ENCODE results near the gene EYS. TPM values are rescaled to one million over a fixed set of nuclear protein-coding genes. Genes with fewer than 3 reads are reported as not detected.

Gene EYS
- total RNA-seq, 1 experiment from 2014 or later = not detected

- no peak overlapping the region for H3K9ac ChIP-seq (ENCODE audit: extremely low read depth, insufficient read length, low read length)
- no peaks in the 10 kb centered on the region for H3K23me2 ChIP-seq (ENCODE audit: insufficient read length, low read depth, low read length, poor library complexity, severe bottlenecking)
- no peaks in the 10 kb centered on the region for H3K4me1 ChIP-seq (ENCODE audit: insufficient read depth, low read length)
- no peak overlapping the region for H4K91ac ChIP-seq (ENCODE audit: insufficient read length, low read depth, low read length)
- H3K14ac ChIP-seq (ENCODE audit: insufficient read depth, low read length) = no peak overlapping the region
- H3K27me3 ChIP-seq (ENCODE audit: insufficient read depth, low read length) = no peaks in the 10 kb centered on the region
- no peak overlapping the region for H2BK20ac ChIP-seq (ENCODE audit: low read depth, low read length, poor library complexity, severe bottlenecking)
- H3K9me3 ChIP-seq (ENCODE audit: control insufficient read depth, low read depth, low read length) = no peaks in the 10 kb centered on the region
- H4K5ac ChIP-seq (ENCODE audit: insufficient read length, low read depth, low read length) = no peak overlapping the region
- H3K23ac ChIP-seq (ENCODE audit: insufficient read length, low read depth, low read length) = no peak overlapping the region
- no peaks in the 10 kb centered on the region for H4K20me1 ChIP-seq (ENCODE audit: control insufficient read depth, insufficient read depth, insufficient read length)
- H3K4me1 Mint-ChIP-seq = no peaks in the 10 kb centered on the region
- H2BK15ac ChIP-seq (ENCODE audit: low read depth, low read length) = no peak overlapping the region
- H3K27ac ChIP-seq (ENCODE audit: insufficient read length, low read depth, low read length) = no peak overlapping the region
- no peak overlapping the region for H3K4me2 ChIP-seq (ENCODE audit: insufficient read depth, insufficient read length, low read length)
- no peak overlapping the region for H2AK5ac ChIP-seq (ENCODE audit: insufficient read length, low read length)
- H3K27me3 Mint-ChIP-seq (ENCODE audit: low read depth) = no peaks in the 10 kb centered on the region
- H2BK120ac ChIP-seq (ENCODE audit: low read depth, low read length, poor library complexity, severe bottlenecking) = no peak overlapping the region
- H3K56ac ChIP-seq (ENCODE audit: insufficient read length, low read depth, low read length) = no peak overlapping the region
- no peak overlapping the region for H3K4ac ChIP-seq (ENCODE audit: low read depth, low read length)
- WGBS (ENCODE audit: extremely low coverage, insufficient read length, low lambda C conversion rate) = no CpG with 5 or more reads among the region's 2 CpGs
- no peak overlapping the region for H2BK5ac ChIP-seq (ENCODE audit: insufficient read length, low read length)
- H2BK12ac ChIP-seq (ENCODE audit: insufficient read length, low read depth, low read length) = no peak overlapping the region
- H3K79me1 ChIP-seq (ENCODE audit: insufficient read depth, low read depth, low read length, poor library complexity, severe bottlenecking) = no peaks in the 10 kb centered on the region
- TF ChIP-seq CTCF (conservative IDR thresholded peaks at IDR 0.05) = no peak
- no peaks in the 10 kb centered on the region; a peak in 2 of 7 replicates for H3K36me3 Mint-ChIP-seq (ENCODE audit: insufficient read depth in 1 of 3, low read depth in 3 of 3)
- no peak overlapping the region for H2AFZ ChIP-seq (ENCODE audit: low read length)
- no peak overlapping the region for H3K27ac Mint-ChIP-seq
- H3T11ph ChIP-seq (ENCODE audit: low read length) = no peak overlapping the region
- H3K79me2 ChIP-seq (ENCODE audit: insufficient read depth, low read length) = no peaks in the 10 kb centered on the region
- H3K9me3 Mint-ChIP-seq = no peaks in the 10 kb centered on the region; a peak in 2 of 5 replicates
- no peak overlapping the region for H3K18ac ChIP-seq (ENCODE audit: insufficient read length, low read depth, low read length)
- no peak for DNase-seq
- H3K4me3 Mint-ChIP-seq = no peak overlapping the region
- no peak overlapping the region for H4K8ac ChIP-seq (replicated peaks; ENCODE audit: insufficient read length, low read depth, low read length)
Observed at GRCh38 chr6:65202738-65203137, 504.3 kb downstream of the EYS start.
